Posterior cingulate gyrus (tissue), 11 donors: Measurements from ENCODE around the gene MSMP.

ENCODE experiments used
- DNase-seq, 10 donors: peaks; one replicate each; pipeline versions ENCODE4 v3.0.0 to v3.0.0-alpha.2; 2020 to 2021; ENCODE audit warnings: mixed read lengths in 3 of 10
- intact Hi-C: fragments of 100-400 bp; cut with DNase I; formaldehyde crosslinking; loops from one replicate; pipeline ENCODE4 v1.15.1; 2023

Gene MSMP

DNA sequence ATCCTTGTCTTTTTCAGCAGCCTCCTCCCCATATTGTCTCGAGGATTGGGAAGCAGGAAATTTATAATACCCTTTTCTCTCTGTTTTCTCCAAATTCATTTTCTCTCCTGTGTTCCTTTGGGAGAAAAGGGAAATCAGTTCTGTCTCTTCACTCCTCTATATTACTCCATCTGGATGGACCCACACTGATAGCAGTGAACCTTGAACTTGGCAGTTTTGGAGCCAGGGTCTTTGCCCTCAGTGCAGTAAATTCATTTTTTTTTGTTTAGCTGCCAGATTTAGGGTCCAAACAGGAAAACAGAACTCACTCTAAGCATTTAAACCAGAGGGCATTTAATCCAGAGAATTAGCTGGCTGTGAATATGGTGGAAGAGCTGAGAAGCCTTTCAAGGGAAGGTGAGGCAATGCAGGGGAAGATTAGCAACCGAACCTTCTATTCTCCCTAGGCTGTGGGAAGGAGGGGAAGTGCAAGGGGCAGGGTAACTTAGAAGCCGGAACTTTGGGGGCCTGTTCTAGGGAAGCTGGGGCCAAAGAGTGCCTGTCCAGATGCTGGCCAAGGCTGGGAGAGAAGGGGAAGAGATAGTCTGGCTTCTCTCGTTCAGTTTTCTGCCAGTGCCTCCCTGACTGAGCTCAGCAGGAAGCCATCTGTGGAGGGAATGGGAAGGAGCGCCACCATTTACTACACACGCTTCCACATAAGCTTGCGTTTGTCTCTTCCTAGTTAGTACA lies 21.0 kb upstream of the MSMP start:
- DNase-seq = peak in 1 of 10 donors; percentile 46
- intact Hi-C loops = no loop called here

DNA sequence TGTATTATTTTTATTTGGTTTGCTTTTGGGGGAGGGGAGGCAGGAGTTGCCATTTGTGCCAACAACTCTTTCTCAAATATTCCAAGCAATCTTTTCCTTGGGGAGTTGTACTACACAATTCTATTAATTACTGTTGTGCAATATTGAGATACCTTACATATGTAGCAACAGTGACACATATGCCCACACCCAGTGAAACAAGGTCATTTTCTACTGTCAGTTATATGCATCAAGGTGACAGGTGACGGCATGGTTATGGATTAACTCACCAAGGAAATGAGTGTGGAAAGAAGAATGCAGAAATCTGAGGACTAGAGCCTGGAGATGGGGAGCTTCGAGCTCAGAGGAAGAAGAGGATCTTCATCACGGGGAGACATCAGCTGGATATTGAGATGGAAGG lies 17.9 kb upstream of the MSMP start:
- intact Hi-C loops = no loop called here
- no peak for DNase-seq

DNA sequence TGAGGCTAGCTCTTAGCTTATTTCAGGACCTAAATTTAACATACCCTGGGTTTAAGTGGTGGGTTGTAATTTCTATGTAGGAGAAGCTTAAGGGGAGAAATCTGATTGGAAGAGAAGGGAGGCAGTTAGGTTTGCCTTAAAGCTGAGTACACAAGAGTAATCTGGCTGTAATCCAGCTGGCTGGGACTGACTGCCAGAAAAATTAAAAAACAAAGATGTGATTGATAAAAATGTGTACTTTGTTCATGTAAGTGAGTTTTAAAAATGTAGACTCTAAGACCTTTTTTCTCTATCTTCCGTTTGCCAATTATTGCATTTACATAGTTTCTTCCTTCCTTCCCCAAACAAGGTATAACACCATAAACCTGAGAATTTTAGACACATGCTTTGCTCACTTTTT lies 17.5 kb upstream of the MSMP start:
- no peak for DNase-seq

DNA sequence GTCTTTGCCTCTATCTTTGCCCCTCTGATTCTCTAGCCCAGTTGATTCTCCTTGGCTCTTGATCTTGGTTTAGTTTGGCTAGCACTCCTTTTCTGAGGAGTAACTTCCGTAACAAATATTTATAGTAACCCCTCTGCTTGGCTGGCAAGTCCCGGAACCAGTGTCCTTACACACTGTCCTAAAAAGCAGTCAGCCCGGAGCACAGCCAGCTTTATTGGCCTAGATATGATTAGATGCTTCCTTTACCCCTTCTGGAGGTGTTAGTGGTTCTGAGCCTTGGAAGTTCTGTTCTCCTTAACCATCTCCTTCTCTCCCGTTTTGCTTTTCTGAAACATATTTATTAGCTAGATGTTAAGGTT lies 17.0 kb upstream of the MSMP start:
- intact Hi-C loops = no loop called here
- peak in 2 of 10 donors; percentile 73 to 81 for DNase-seq

More for the DNA sequence above, 17.5 kb upstream of the MSMP start:
- intact Hi-C loops = no loop called here

GRCh38 chr9:35769763-35770162 lies 15.7 kb upstream of the MSMP start:
- intact Hi-C loops = no loop called here
- DNase-seq = no peak

DNA sequence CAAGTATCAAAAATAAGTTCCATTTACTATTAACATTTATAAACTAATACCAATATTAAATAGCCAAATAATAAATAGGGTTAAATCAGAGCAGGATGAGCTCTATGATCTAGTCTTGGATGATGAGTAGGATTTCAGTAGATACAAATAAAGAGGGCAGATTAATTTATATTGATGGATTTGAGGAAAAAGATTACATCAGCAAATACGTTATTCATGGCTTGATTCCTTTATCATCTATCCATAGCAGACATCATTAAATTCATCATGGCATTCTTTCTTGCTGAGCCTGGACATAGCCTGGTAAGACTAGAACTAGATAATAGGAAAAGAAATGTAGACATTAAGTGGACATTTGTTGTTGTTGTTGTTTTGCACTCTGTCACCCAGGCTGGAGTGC lies 13.4 kb upstream of the MSMP start:
- intact Hi-C loops = no loop called here
- DNase-seq = no peak

DNA sequence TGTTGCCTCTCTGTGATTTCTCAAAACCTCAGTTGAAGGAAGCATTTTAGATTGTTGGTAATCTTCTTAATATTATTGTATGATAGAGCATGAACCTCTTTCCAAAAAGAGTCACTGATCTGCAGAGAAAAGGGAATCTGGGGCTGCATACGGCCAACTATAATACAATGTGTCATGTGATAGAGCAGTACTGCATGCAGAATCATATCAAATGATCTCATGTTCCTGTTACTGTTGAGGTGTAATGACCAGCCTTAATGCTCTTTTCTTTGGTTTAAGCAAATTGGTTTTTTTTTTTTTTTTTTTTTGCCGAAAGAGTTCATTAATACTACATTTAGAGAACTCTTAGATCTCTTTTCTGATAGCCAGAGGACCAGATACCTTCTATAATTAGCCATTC lies 12.9 kb upstream of the MSMP start:
- intact Hi-C loops = no loop called here
- no peak for DNase-seq

DNA sequence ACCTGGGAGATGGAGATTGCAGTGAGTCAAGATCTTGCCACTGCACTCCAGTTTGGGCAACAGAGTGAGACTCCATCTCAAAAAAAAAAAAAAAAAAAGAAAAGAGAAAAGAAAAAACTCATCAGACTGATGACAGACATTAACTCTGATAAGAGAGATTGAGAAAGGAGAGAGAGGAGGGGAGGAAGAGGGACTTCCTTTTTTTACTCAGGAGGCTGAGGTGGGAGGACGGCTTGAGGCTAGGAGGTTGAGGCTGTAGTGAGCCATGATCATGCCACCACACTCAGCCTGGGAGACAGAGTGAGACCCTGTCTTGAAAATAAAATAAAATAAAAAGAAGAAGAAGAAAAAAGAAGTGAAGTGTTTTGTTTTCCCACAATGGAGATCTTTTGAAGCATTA lies 9.7 kb upstream of the MSMP start:
- intact Hi-C loops = no loop called here
- DNase-seq = peak in 1 of 10 donors; percentile 26

DNA sequence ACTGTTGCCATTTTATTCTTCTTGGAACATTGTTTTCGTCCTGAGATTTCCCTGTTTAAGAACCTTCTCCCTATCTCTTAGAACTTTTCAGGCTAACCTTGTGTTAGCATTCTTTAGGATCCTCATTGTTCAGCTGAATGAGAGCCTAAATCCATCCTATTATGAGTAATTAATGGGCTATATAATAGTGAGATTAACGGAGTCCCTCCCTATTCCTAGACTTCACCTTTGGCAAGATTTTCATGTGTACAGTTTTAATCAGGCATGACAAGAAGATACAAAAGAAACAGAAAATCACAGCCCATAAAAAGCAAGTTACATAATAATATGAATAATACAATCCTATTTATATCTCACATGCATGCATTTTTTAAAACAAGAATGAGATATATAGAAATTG lies 9.1 kb upstream of the MSMP start:
- DNase-seq = no peak
- intact Hi-C loops = no loop called here

DNA sequence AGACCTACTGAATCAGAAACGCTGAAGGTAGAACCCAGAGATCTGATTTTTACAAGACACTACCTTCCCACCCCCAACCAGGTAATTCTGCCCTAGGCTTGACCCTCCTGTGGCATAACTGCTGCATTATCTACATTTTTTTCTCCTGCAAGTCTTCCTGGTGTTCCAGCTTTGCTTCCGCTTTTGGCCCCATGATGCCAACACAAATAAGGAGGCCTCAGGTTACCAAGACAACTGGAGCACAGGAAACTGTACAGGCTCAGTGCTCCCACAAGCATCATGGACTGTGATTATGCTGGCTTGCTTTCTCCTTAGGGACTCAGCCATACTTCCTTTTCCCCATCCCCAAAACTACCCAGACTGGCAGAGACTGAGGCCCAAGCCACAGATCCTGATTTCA lies 6.6 kb upstream of the MSMP start:
- intact Hi-C loops = no loop called here
- DNase-seq = peak in 2 of 10 donors; percentile 11 to 21

GRCh38 chr9:35759795-35760194 lies 5.7 kb upstream of the MSMP start:
- intact Hi-C loops = no loop called here
- DNase-seq = no peak

DNA sequence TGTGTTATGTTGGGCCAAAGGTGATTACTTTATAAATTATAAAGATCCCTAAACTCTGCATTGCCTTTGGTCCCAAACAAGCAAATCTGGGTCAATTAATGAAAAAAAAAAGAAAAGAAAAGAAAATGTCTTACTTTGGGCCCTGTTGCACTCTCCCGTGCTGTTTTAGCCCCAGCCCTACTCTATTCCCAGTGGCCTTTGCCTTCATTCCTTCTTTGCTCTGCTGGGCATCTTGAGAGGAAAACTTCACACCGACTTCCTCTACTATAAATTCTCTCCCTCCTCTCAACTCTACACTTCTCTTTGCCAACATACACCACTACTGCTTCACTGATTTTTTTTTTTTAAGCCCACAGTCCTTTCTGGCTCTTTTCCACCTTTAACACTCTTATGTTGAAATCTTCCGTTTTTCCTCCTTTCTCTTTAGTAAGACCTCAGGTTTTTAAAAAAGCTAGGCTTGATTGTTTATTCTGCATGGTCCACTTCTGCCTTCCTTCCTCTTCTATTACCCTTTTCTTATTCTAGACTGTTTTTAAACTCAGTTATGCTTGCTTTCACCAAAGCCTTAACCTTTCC lies 4.5 kb upstream of the MSMP start:
- DNase-seq = no peak
- intact Hi-C loops = no loop called here

DNA sequence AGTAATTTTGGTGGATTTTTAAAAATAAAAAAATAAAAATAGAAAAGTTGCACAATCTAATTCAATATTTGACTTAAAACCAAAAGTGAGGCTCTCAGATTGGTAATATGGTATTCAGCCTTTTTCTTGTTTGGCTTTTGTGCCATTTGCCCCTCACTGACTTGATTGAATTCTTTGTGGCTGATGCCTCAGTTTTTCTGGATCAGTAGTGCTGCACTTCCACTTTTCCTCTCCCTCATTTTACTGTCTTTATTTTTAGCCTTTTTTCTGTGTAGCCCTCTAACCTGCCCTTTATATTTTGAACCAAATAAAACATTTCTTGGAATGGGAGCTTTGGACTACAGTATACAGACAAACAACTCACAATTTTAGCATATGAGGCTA lies 3.8 kb upstream of the MSMP start:
- no peak for DNase-seq
- intact Hi-C loops = no loop called here

GRCh38 chr9:35757226-35757891 lies 3.3 kb upstream of the MSMP start:
- intact Hi-C loops = no loop called here
- DNase-seq = peak in 2 of 10 donors; percentile 34 to 78

GRCh38 chr9:35756275-35757225 lies 2.5 kb upstream of the MSMP start:
- intact Hi-C loops = no loop called here

GRCh38 chr9:35755071-35755470 lies 995 bp upstream of the MSMP start:
- intact Hi-C loops = no loop called here
- DNase-seq = no peak

More at GRCh38 chr9:35756275-35757225, 2.5 kb upstream of the MSMP start:
- peak; percentile 45 to 96 (median 65) for DNase-seq

- intact Hi-C loops = no loop called here
Measured at GRCh38 chr9:35753466-35753865, 610 bp downstream of the MSMP start.

GRCh38 chr9:35750256-35750531 lies 3.9 kb downstream of the MSMP start:
- DNase-seq = peak in 3 of 10 donors; percentile 15 to 78 (median 64)
- intact Hi-C loops = no loop called here

More at GRCh38 chr9:35753466-35753865, 610 bp downstream of the MSMP start:
- DNase-seq = peak in 2 of 10 donors; percentile 7 to 30

DNA sequence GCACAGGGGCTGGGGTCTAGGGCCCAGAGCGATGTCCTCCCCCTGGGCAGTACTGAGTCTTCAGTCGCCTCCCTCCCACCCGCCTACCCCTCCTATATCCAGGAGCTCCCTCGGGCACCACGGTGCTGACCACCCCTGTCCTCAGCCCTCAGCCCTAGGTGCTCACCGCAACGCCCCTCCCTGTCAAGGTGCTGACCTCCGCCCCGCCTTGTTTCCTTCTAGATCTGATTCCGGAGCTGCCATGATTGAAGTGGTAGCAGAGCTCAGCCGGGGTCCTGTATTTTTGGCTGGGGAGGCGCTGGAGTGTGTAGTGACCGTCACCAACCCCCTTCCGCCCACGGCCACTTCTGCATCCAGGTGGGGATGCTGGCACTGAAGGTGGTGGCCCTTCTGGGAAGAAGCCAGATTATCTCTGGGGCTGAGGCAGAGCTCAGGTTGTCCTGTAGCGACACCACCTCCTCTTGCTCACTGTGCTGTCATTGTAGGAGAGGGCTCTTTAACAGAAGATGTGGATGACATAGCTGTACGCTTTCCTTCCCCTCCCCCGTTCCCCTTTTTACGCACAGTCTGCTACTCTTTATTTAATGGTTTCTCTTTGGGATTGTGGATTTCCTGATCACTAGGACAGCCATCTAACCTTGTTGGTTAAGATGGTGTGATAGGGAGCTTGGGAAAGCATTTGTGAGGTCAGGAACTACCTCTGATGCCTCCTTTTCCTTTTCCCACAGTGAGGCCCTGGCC lies 4.4 kb downstream of the MSMP start:
- intact Hi-C loops = no loop called here

GRCh38 chr9:35748858-35749514 lies 5.1 kb downstream of the MSMP start, which contains the start of the genes GBA2 and RGP1:
TSS of gene GBA2 (minus strand) at chr9:35749228. CDS start at chr9:35748704, 524 bp downstream.
TSS of gene RGP1 (plus strand) at chr9:35749287. CDS start at chr9:35749756, 469 bp downstream.
- DNase-seq = peak; percentile 69 to 98 (median 84)
- intact Hi-C loops = no loop called here

More for the DNA sequence above, 4.4 kb downstream of the MSMP start:
- DNase-seq = peak in 5 of 10 donors; percentile 21 to 84 (median 77)
